CD4-positive, alpha-beta T cell treated with Interleukin-17A for 4 hours (primary cell): ENCODE results near the gene OSBPL2.

Experiments
- DNase-seq: peaks from one replicate; pipeline ENCODE4 v3.0.0-alpha.2; 2020; ENCODE audit warnings: mixed read lengths

OSBPL2 gene

DNA sequence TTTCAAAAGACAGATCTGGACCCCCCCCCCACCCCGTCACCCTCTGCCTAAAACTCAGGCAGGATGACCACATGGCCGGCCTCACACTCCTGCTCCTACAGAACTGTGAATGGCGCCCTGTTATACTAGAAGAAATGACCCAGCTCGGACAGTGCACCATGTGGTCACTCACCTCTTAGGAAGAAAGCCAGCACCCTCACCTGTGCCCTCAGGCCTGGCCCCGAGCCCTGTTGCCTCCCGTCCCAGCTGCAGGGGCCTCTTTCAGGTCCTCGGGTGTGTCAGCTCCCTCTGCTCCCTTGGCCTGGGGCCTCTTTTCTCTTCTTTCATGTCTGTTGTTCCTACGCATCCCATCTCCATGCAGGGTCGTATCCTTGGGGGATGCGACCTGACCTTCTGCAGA is 23.7 kb downstream of the OSBPL2 start:
- no peak for DNase-seq

GRCh38 chr20:62263396-62263795 is 25.1 kb downstream of the OSBPL2 start:
- DNase-seq = no peak

DNA sequence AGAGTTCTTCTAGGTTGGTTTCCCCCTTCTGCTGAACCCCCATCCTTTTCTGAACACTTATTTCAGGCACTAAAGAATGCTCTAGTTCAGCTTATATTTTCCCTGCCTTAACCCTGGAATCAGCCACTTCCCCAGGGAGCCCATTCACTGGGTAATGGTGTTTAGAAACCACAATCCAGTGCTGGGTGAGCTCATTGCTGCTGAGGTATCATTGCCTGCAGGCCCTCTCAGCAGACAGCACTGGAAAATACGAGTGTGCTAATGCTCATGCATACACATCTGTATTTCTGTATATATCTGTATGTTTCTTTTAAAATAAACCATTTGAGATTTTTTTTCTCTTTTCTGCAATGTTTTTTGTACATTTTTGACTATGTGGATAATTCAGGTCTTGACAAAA is 27.0 kb downstream of the OSBPL2 start:
- no peak for DNase-seq

- no peak for DNase-seq
These were observed 28.0 kb downstream of the OSBPL2 start for GRCh38 chr20:62266340-62266739.

GRCh38 chr20:62266851-62267250 is 28.5 kb downstream of the OSBPL2 start:
- no peak for DNase-seq

- DNase-seq = no peak
These were observed 29.2 kb downstream of the OSBPL2 start for GRCh38 chr20:62267543-62267942.

- no peak for DNase-seq
These were observed 30.0 kb downstream of the OSBPL2 start for GRCh38 chr20:62268228-62268900.

DNA sequence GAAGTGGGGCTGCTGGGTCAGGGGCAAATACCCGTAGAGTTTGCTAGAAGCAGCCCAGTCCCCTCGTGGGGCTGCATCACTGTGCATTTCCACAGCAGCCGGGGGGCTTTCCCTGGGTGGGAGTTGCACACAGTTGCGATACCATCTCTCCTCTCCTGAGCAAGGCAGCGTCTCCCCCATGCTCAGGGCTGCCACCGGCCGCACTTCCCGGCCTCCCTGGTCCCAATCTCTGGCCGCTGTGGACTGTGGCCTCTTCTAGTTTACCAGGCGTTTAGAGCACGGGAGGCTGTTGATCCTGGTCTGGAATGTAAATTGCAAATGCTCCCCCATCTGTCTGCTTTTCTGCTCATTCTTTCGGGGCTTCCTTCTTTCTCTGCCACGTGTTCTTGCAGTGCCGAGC is 31.1 kb downstream of the OSBPL2 start:
- no peak for DNase-seq

- DNase-seq = no peak
These were observed 31.6 kb downstream of the OSBPL2 start for GRCh38 chr20:62269871-62270270.

- DNase-seq = no peak
These were observed 33.9 kb downstream of the OSBPL2 start for GRCh38 chr20:62272200-62272599.

DNA sequence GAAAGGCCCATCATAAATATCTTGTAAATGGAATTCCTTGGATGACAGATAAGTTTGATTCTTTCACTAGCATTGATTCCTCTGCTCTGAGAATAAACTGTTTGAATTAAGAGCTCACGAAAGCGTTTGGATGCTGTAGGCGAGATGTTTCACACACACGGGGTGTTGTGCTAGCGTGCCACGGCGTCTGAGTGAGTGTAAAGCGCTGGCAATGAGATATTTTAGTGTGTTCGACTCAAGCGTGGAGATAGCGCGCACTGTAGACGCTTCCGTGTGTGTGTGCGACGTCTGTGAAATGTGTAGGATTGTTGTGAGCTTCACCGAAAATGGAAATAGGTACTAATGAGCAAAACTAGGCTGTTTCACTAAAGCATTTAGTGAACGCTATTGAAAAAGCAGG is 35.1 kb downstream of the OSBPL2 start:
- DNase-seq = no peak

GRCh38 chr20:62274332-62274950 is 36.1 kb downstream of the OSBPL2 start:
- DNase-seq = no peak

DNA sequence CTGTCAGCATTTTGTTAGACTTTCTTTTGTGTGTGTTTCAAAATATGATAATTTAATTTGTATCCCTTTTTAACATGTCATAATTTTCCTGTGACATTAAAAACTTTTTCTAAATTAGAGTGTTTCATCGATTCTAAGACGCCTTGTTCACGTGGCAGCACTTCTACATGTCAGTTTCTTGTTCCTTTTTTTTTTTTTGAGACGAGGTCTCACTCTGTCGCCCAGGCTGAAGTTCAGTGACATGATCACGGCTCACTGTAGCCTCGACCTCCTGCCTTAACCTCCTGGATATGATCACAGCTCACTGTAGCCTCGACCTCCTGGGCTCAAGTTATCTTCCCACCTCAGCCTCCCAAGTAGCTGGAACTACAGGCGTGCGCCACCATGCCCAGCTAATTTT is 36.9 kb downstream of the OSBPL2 start:
- no peak for DNase-seq

DNA sequence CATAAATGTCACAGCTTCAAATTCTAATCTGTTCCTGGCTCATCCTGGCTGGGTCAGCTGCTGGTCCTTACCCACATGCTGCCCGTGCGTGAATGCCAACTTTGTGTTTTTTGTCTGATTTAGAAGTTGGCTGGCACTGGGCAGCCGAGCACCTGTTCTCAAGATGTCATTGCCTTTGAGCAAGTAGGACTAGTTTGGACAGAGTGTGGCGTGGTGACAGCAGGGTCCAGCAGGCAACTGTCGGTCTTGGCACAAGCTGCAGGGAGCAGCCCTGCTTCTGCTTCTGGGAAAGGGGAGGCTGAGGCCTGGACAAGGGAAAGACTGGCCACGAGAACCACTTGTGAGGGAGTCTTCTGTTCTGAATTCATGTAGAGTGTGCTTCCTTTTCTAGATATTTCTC is 38.1 kb downstream of the OSBPL2 start:
- DNase-seq = no peak

GRCh38 chr20:62277253-62277652 is 38.9 kb downstream of the OSBPL2 start:
- no peak for DNase-seq

DNA sequence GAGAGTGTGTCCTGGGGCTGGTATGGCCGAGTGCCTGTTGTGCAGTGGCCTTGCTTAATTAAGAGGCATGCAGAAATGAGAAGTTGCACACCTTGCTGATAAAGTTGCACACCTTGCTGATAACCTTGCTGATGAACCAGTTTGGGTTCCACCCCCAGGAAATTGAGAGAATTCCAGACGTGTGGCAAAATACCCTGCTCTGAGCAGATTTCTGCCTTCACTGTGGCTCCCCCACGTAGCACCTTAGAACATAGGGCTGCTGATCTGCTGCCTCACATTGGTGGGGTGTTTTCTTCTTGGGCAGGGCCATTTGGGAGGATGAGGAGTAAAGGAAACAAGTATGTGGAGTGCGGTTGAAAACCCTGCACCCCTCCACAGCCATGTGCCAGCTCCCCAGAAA is 42.0 kb downstream of the OSBPL2 start:
- no peak for DNase-seq

DNA sequence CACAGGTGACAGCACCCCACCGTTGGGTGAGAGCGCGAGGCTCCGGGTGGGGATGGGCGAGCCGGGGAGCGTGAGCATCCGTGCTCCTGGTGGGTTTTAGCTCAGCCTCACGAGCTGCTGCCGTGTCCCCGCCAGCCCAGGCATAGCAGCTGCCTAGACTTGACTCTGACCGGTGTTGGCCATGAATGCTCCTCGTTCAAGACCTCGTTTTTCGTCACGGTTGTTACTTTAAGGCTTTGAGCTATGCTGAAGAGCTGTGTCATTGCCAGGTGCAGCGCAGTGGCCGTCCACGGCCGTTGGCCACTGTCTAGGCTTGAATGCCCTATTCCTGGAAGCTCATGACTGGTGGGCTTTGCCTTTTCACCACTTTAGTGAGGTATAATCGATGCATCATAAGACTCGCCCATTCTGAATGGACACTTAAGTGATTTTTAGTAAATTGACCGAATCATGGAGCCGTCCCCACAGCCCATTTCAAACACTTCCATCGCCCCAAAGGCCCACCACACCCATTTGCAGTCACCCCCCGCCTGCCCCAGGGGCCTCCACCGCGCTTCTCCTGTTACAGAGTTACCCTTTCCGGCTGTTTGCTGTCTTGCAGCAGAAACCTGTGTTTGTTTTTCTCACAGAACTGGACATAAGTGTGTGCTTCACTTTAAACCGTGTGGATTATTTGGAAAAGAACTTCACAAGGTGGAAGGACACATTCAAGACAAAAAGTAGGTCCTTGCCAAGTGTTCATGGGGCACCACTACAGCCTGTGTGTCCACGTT is 43.0 kb downstream of the OSBPL2 start:
- no peak for DNase-seq

DNA sequence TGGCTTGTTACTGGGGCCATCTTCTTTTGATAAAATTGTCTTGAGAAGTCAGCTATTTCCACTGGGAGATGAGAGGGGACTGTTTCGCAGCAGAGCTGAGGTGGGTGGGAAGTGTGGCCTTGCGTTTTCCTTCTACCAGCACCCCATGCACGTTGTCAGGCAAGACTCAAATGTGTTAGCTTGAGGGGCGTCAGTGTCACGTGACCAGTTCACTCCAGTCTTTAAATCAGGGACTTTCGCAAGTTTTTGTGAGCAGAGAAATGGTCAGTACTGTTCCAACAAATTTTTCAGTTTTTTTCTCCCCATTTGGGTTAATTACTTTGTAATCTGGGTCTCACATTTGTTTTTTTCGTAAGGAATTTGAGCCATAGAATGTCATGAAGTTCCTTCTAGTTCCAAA is 43.8 kb downstream of the OSBPL2 start:
- no peak for DNase-seq

GRCh38 chr20:62282877-62283503 is 44.7 kb downstream of the OSBPL2 start:
- no peak for DNase-seq

- no peak for DNase-seq
These were observed 46.1 kb downstream of the OSBPL2 start for GRCh38 chr20:62284448-62284847.

DNA sequence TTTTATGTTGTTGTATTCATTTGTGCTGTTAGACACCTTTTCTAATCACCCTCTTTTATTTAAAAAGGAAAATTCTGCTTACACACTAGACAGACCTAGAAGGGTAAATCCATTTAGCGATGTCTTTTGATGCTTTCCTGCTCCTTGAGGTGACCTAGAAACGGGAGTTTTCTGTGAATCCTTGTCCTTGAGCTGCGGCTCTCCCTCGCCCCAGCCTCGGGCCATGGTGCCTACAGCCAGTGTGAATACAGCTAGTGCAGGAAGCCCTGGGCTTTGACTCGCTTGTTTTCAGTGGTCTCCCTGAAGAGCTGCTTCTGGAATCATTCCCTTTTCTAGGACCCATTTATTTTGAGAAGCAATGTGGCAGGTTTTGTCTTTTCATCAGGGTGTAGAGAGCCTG is 46.8 kb downstream of the OSBPL2 start:
- DNase-seq = no peak

- no peak for DNase-seq
These were observed 47.4 kb downstream of the OSBPL2 start for GRCh38 chr20:62285722-62286121.

DNA sequence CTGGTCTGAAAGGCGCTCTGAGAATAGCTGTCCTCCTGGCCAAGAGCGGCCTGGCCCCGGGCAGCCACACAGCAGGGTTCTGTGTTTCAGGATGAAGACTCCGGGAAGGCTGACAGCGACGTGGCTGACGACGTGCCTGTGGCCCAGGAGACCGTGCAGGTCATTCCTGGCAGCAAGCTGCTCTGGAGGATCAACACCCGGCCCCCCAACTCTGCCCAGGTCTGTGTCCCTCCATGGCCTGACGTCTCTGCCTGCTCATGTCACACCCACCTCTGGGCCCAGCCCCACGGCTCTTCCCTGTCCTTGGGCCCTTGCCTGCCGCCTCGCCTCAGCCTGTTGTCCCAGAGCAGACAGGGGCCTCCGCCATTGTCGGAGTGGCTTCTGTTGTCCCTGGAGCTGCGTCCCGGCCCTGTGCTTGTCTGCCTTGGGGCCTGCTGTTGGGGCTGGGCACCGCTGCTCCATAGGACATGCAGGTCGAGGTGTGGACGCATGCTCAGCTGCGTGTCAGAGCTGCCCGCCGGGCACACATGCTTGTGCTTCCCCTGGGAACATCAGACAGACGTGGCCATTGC is 48.3 kb downstream of the OSBPL2 start:
- no peak for DNase-seq
